AG08396 (cell line): Measurements from ENCODE around the gene TFF2.

Source experiments
- DNase-seq: peaks from one replicate; pipeline ENCODE4 v3.0.0; 2012; ENCODE audit warnings: low spot score, mixed read lengths

TFF2 gene

DNA sequence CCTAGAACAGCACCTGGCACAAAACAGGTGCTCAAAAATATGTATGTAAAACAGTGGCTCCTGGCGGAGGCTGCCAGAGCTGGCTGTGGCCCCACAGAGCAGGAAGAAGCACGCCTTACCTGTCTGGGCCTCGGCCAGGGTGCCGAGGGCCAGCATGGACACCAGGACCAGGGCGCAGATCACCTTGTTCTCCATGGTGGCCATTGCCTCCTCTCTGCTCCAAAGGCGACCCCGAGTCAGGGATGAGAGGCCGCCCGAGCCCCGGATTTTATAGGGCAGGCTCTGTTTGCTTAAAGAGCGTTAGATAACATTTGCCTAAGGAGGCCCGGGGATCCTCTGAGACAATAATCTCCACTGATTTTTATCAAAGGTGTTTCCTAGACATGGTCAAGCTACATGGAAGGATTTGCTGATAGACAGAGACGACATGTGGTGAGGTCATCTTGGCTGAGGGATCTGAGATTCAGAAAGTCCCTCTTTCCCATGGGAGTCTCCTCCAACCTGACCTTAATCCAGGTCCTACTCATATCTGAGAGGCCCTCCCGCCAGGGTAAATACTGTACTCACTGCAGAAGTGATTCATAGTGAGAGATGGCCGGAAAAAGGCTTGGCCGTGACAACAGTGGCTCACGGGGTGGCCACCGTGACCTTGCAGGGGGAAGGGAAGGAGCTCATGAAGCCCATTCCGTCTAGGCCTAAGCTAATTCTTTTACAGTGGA, 15.7 kb upstream of the TFF2 start, which contains the start of gene TFF1:
TFF1 (minus strand) TSS at position 244 of the 719 bp plus-strand sequence; CDS start at position 204, 40 bp downstream.
- DNase-seq: no peak

DNA sequence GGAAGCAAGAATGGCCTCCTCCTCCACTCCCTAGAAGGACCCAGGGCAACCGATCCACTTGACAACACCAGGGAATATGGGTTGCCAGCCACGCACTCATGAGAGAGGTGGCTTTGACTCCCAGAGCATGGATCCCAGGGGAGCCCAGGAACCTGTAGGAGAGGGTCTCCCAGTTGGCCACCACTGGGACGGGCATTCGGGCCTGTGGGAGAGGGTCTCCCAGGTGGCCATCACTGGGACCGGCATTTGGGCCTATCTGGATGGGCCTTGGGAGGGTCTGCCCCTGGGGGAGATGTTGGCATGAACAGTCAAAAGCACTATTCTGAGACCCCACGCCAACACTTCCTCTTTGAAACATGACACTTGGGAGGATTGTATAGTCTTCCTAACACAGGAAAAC, 15.0 kb upstream of the TFF2 start:
- no peak for DNase-seq

DNA sequence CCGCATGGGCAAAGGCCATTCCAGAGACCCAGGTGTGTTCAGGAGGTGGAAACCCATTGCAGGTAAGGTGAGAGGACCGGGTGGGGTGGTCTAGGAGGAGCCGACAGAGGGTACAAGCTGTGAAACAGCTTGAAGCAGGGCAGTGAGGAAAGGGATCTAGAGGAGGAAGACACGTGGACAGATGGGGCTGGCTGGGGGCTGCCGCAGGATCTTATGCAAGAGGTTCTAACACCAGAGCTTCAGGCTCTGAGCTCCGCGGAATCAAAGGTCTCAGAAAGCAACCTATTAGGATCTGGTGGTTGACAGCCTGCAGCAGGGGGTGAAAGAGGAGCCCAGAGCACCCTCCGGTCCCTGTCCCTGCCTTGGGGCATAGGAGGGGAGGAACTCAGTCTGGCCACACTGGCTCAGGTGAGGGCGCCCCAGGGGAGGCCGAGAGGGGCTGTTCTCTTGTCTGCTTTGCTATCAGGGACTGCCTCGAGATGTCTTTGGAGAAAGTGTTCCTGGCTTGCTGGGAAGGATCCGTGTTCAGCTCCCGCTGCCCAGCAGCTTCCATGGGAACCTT, 13.6 kb upstream of the TFF2 start:
- no peak for DNase-seq

DNA sequence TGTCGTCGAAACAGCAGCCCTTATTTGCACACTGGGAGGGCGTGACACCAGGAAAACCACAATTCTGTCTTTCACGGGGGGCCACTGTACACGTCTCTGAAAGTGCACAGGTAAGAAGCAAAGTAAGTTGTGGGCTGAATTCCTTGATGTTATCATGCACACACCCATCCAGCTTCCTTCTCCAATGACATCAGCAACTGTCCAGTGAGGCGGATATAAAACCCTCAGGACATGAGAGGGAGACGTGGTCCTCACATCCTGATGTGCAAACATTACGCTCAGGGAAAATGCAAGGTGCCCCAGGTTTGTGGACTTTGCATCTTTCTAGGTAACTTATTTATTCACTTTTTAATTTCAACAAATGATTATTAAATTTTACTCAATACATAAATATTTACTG, 12.5 kb upstream of the TFF2 start:
- DNase-seq: no peak

DNA sequence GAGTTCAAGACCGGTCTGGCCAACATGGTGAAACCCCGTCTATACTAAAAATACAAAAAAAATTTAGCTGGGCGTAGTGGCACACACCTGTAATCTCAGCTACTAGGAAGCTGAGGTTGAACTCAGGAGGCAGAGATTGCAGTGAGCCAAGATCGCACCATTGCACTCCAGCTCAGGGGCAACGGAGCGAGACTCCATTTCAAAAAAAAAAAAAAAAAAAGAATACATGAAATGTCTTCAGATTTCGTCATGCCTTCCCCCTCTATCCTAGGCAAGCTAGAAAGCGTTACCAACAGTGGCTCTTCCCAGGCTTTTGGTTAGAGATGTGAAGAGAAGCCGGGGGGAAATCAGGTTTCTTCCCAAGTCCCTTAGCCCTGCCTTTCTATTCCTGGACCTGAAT, 11.9 kb upstream of the TFF2 start:
- no peak for DNase-seq

DNA sequence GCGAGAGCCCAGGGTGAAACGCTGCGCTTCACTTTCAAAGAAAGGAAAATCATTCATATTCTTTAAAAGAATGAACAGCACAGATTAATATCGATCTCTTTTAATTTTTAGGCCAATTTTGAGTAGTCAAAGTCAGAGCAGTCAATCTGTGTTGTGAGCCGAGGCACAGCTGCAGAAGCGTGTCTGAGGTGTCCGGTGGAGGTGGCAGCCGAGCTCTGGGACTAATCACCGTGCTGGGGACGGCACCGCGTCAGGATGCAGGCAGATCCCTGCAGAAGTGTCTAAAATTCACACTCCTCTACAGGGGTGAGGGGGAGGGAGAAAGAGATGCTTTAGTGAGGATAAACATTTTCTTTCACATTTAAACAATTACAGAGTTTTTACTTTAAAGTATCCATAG, 11.4 kb upstream of the TFF2 start:
- DNase-seq: no peak

DNA sequence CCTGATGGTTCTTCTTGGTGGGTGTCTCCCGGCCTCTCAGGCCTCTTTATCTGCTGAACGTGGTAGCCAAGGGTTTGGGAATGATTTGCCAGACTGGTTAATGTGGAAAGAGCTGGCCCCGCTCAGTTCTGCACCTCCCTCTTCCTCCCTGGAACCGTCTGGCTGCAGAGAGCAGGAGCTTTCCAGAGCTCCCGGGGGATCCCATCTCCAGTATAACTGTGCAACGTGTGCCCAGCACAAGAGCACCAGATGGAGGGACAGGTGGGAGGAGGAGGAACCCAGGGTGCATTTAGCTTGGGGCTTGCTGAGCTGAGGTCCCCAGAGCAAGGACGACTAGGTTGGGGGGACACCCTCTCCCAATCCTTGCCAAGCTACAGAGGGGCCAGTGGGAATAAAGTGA, 10.5 kb upstream of the TFF2 start:
- DNase-seq: no peak

DNA sequence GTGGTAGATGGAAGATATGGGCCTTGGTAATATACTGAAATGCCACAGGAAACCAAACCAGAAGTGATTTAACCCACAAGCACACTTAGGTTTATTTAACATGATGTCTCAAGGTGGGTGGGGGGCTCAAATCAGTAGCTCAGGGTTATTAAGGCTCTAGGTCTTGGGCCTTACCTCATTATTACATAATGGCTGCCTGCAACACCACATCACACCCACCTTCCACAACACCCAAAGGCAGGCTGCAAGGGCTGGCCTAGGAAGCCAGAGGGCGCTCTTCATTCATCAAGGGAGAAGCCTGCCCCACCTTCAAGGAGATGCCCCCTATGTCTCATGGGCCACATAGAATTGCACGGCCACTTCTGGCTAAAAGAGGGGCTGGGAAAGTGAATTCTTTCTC, 9.5 kb upstream of the TFF2 start:
- no peak for DNase-seq

DNA sequence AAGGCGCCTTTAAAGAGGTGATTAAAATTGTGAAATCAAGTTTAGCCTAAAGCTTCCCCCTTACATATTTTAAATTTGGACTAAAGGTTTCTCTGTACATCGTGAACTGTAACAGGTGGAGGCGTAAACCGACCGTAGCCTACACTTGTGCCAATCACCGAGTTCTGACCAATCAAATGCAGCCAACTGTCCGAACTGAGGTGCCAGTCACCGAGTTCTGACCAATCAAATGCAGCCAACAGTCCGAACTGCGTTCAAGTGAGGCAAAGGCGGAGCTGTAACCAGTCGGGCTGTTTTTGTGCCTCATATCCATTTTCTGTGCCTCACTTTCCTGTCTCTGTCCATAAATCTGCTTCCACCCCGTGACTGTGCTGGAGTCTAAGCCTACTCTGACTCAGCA, 8.1 kb upstream of the TFF2 start:
- no peak for DNase-seq

DNA sequence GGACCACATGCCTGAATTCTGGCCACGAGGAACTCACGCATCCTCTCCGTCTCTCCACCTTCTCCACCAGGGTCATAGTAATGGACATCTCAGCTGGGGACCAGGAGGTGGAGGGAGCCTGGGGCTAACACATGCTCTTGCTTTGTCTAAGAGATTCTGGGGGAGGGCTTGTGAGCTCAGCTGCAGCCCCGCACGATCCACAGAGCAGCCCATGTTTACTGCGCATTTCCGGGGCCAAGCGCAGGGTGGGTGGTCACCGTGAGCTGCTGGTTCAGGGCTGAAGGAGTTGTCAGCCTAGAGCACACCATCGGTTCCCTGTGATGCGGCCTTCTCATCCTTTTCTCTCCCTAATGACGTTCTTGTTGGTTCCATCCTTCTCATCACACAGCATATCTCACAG, 7.5 kb upstream of the TFF2 start:
- DNase-seq: no peak

DNA sequence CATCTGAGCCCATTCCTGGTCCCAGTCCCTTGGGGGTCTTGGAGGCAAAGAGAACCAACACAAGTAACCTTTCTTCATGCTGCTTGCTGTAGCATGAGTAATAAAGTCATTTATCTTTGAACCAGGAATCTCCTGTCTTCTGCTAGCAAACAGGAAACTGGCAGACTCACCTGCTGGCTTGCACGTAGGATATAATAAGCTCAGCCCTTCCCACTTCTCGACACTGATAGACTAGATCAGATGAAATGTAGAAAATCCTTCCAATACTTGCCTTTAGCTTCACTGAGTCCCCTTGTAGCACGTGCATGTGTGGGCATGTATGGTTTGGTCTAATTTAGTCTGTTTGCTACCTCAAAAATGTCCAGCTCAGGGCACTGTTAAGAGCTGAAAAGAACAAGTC, 6.5 kb upstream of the TFF2 start:
- DNase-seq: no peak

DNA sequence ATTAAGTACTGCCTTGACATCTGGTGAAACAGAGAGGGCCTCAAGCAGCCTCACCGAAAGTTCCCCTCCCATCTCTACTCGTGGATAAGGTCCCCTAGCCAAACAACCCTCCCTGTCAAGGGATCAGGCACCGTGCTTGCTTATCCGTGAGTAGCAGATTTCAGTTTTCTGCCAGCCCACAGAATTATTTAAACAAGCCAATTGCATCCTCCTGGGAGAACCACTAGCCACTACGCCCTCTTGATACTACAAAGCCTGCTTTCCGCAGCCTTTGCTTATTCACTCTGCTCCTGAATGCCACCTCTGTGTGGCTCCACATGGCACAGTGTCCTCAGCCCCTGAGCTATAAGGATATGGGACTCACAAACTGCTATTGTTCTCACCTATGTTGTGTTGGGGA, 5.9 kb upstream of the TFF2 start:
- DNase-seq: no peak

DNA sequence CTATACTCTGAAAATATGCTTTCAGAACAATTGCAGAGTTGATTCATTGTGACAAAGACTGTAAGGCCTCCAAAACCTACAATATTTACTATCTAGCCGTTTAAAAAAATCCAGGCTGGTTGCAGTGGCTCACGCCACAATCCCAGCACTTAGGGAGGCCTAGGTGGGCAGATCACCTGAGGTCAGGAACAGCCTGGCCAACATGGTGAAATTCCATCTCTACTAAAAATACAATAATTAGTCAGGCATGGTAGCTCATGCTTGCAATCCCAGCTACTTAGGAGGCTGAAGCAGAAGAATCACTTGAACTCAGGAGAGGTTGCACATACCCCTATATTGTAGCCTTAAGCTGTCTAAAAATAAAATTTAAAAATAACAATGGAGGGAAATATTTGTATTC, 5.3 kb upstream of the TFF2 start:
- no peak for DNase-seq

DNA sequence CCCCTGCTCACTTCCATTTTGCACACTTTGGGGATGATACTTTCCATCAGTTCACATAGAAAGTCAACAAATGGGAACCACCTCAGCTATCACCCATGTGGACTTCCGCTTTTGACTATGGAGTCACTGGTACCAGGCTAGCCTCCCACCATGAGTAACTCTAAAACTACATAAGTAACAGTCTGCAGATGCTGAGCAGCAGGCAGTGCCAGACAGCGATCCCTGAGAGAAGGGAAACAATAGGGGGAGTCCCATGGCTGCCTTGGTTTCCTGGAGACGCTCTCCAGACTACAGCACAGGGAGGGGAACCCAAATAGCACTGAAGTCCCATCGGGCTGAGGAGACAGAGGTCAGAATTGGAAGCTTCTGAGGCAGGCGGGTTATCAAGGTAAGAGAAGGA, 2.8 kb upstream of the TFF2 start:
- no peak for DNase-seq

DNA sequence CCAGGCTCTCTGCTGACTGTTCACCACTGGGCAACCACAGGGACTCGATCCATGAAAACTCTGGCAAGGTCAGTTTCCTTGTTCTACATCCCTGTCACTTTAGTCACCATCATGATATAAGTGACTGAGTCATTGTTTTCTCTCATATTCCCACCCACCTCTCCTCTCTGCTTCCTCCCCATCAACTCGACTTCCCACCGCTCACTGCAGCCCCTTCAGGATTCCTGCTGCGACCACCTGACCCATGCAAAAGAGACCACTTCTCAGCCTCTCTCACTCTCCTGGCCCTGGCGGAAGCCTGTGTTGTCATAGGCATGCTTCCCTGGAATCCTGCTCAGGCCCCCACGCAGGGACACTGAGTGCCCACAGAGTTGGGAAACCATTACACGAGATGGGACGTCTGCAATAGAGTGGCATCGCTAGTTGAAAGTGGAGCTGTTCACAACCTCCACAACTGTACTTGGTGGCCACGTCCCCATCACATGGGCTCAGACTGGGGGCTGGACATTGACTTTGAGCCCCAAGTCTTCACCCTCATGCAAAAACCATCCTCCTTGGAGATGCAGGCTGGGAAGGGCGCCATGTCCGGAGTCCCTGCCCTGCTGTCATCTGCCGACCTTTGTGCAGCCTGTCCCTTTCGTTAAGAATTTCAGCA, 1.8 kb upstream of the TFF2 start:
- no peak for DNase-seq

DNA sequence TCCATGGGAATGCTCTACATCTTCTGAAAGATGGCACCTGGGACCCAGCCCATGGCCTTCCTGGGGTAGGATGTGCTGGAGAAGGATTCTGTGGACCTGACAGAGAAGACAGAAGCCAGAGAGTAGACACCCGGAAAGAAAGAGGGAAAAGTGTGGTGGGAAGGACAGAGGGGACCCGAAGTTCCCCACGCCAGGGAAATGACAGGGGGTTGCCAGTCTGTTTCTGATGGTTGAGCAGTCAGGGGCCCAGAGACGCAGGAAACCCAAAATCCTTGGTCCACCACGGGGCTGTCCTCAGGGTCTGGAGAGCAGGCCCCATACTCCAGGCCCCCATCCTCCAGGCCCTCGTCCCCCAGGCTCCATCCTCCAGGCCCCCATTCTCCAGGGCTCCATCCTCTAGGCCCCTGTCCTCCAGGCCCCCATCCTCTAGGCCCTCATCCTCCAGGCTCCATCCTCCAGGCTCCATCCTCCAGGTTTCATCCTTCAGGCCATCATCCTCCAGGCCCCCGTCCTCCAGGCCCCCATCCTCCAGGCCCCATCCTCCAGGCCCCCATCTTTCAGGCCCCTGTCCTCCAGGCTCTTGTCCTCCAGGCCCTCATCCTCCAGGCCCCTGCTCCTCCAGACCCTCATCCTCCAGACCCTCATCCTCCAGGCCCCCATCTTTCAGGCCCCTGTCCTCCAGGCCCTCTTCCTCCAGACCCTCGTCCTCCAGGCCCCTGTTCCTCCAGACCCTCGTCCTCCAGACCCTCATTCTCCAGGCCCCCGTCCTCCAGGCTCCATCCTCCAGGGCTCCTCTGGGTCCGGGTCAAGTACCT, 1.0 kb upstream of the TFF2 start:
- DNase-seq: no peak

DNA sequence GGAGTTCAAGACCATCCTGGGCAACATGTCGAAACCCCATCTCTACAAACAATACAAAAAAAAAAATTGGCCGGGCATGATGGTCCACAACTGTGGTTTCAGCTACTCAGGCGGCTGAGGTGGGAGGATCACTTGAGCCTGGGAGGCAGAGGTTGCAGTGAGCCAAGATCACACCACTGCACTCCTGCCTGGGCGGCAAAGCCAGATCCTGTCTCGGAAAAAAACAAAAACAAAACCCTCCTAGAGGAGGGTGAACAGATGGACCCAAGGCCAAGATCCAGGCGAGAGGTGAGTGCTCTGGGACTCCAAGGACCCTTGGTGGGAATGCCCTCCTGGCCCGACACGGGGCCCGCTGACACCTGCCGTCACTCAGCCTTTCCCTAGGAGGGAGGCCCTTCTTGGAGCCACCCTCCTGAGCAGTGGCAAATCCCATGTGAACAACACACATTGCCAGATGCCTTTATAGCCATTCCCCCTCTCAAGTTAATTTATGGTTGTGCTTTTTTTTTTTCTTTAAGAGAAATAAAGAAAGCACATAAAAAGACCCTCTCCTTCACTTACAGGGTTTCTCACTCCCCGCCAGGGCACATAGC, 380 bp downstream of the TFF2 start:
- no peak for DNase-seq

DNA sequence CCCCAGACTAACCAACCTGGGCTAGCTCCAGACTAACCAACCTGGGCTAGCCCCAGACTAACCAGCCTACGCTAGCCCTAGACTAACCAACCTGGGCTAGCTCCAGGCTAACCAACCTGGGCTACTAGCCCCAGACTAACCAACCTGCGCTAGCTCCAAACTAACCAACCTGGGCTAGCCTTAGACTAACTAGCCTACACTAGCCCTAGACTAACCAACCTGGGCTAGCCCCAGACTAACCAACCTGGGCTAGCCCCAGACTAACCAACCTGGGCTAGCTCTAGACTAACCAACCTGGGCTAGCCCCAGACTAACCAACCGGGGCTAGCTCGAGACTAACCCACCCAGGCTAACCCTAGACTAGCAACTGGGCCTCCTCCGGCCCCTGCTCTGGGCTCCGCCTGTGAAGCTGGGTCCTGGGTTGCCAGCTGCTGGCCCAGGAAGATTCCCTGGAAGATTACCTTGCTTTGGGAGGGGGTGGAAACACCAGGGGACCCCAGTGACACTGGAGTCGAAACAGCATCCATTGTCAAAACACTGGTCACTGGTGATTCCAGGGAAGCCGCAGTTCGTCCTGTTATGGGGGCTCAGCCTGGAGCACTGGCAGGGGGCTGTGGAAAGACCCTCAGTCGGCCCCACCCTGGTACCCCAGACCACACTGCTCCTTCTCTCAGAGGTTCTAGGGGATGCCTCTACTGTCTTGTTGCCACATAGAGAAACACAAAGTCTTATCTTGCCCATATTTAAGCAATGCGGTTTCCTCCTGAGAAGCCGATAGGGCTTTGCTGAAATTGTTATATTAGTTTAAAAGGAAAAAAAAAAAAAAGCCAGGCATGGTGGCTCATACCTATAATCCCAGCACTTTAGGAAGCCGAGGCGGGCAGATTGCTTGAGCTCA, 1.1 kb downstream of the TFF2 start:
- no peak for DNase-seq

DNA sequence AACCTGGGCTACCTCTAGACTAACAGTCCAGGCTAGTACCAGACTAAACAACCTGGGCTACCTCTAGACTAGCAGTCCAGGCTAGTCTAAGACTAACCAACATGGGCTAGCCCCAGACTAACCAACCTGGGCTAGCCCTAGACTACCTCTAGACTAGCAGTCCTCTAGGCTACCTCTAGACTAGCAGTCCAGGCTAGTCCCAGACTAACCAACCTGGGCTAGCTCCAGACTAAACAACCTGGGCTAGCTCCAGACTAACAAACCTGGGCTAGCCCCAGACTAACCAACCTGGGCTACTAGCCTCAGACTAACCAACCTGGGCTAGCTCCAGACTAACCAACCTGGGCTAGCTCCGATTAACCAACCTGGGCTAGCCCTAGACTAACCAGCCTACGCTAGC, 2.0 kb downstream of the TFF2 start:
- DNase-seq: no peak

DNA sequence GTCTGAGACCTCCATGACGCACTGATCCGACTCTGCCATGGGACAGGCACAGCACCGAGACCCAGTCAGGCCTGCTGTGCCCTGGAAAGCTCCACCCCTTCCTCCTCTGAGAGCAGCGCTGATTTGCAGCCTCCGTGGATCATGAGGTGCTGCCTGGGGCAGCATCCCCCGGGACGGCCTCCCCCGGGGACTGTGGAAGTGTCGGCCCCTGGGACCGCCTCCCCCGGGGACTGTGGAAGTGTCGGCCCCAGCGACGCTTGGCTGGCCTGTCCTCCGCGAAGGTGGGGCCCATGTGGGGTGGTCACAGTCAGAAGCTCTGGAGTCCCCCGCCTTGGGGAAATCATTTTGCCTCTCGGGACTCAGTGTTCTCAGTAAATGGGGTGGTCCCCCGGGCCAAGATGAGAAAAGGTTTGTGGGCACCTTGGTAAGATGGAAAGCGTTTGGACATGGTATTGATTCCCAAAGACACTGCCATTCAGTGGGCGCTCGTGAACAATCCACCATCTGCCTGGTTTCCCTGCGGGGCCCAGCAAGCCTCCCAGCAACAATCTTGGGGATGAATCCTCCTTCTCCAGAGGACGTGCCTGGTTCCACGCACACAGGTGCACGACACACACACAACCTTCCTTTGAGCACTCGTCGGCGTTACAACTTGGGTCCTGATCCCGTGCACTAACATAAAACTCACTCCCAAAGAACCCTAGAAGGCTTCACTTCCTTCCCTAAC, 3.0 kb downstream of the TFF2 start:
- DNase-seq: no peak
